GM23338 (cell line): ENCODE data around the gene SVIL.

Experiments
- CREB1 ChIP-seq: fragments of 250-450 bp; sonication (Bioruptor Pico); IDR thresholded peaks from 2 replicates; pipeline ENCODE4 v1.5.0; 2020; ENCODE audit warnings: low read depth, mild to moderate bottlenecking, moderate library complexity
- EZH2 ChIP-seq: fragments of 200-600 bp; sonication (generic); IDR thresholded peaks from one replicate; pipeline ENCODE4 v1.8.0; 2017; ENCODE audit warnings: antibody characterized with exemption, mild to moderate bottlenecking, low read depth; ENCODE audit not compliant: unreplicated experiment
- EZH2phosphoT487 ChIP-seq: fragments of 200-600 bp; sonication (generic); IDR thresholded peaks from one replicate; pipeline ENCODE4 v1.8.1; 2018; ENCODE audit warnings: antibody characterized with exemption; ENCODE audit not compliant: unreplicated experiment
- JUNB ChIP-seq: IDR thresholded peaks from one replicate; pipeline ENCODE4 v1.6.1; 2016; ENCODE audit warnings: antibody characterized with exemption; ENCODE audit not compliant: unreplicated experiment
- NANOG ChIP-seq: IDR thresholded peaks from 2 replicates; pipeline ENCODE4 v1.6.1; 2016; ENCODE audit warnings: antibody characterized with exemption, borderline replicate concordance
- POLR2AphosphoS5 ChIP-seq: IDR thresholded peaks from 2 replicates; pipeline ENCODE4 v1.6.1; 2016; ENCODE audit warnings: antibody characterized with exemption, low read depth
- STAT1 ChIP-seq: IDR thresholded peaks from one replicate; pipeline ENCODE4 v1.6.1; 2016; ENCODE audit warnings: antibody characterized with exemption; ENCODE audit not compliant: unreplicated experiment
- ZNF114 ChIP-seq: fragments of 250-450 bp; sonication (Bioruptor Pico); IDR thresholded peaks from 2 replicates; pipeline ENCODE4 v1.5.0; 2020; ENCODE audit warnings: mild to moderate bottlenecking, moderate library complexity
- ZNF331 ChIP-seq: fragments of 250-450 bp; sonication (Bioruptor Pico); IDR thresholded peaks from 2 replicates; pipeline ENCODE4 v1.5.0; 2020; ENCODE audit warnings: low read depth, mild to moderate bottlenecking, moderate library complexity
- TF ChIP-seq, protein P1 (sequence below), 2 experiments: fragments of 200-600 bp in 1 of 2; sonication (generic) in 1 of 2; conservative IDR thresholded peaks; 2 replicates each; pipeline versions ENCODE4 v1.5.1 to v1.6.1; 2016 to 2017; ENCODE audit warnings: antibody characterized with exemption in 2 of 2, low read depth in 2 of 2, mild to moderate bottlenecking in 2 of 2, moderate library complexity in 1 of 2
- TF ChIP-seq, protein P2 (sequence below): IDR thresholded peaks from one replicate; pipeline ENCODE4 v1.6.1; 2018; ENCODE audit warnings: antibody characterized with exemption; ENCODE audit not compliant: unreplicated experiment
- TF ChIP-seq, protein P3 (sequence below): fragments of 250-450 bp; sonication (Bioruptor Pico); IDR thresholded peaks from 2 replicates; pipeline ENCODE4 v1.5.0; 2020; ENCODE audit warnings: mild to moderate bottlenecking, moderate library complexity
- TF ChIP-seq, protein P4 (sequence below): IDR thresholded peaks from 2 replicates; pipeline ENCODE4 v1.6.1; 2016; ENCODE audit warnings: antibody characterized with exemption

DNA sequence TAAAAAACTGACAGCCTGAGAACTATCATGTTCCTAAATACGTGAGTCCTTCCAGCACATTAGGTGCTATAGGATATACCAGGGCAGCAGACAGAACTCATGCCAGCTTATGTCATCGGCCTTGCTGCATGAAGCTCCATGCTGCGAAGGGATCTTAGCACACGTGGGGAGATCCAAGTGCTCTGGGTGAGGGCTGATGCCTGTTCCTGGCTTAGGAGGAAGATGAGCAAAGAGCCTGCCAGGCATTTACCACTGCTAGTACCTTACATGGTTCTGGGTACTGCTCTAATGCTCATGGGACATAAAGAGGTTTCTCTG, 43.2 kb downstream of the SVIL start:
- TF ChIP-seq, protein P1, sequence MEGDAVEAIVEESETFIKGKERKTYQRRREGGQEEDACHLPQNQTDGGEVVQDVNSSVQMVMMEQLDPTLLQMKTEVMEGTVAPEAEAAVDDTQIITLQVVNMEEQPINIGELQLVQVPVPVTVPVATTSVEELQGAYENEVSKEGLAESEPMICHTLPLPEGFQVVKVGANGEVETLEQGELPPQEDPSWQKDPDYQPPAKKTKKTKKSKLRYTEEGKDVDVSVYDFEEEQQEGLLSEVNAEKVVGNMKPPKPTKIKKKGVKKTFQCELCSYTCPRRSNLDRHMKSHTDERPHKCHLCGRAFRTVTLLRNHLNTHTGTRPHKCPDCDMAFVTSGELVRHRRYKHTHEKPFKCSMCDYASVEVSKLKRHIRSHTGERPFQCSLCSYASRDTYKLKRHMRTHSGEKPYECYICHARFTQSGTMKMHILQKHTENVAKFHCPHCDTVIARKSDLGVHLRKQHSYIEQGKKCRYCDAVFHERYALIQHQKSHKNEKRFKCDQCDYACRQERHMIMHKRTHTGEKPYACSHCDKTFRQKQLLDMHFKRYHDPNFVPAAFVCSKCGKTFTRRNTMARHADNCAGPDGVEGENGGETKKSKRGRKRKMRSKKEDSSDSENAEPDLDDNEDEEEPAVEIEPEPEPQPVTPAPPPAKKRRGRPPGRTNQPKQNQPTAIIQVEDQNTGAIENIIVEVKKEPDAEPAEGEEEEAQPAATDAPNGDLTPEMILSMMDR (conservative IDR thresholded peaks at IDR 0.05; ENCODE audit: low read depth in 2 of 2): no peak
- TF ChIP-seq STAT1 (no peak), EZH2 (no peak), POLR2AphosphoS5 (no peak), JUNB (no peak), CREB1 (CRISPR knock-in tag) (no peak), EZH2phosphoT487 (no peak), ZNF114 (CRISPR knock-in tag) (no peak), NANOG (no peak), ZNF331 (no peak)
- TF ChIP-seq, protein P2, sequence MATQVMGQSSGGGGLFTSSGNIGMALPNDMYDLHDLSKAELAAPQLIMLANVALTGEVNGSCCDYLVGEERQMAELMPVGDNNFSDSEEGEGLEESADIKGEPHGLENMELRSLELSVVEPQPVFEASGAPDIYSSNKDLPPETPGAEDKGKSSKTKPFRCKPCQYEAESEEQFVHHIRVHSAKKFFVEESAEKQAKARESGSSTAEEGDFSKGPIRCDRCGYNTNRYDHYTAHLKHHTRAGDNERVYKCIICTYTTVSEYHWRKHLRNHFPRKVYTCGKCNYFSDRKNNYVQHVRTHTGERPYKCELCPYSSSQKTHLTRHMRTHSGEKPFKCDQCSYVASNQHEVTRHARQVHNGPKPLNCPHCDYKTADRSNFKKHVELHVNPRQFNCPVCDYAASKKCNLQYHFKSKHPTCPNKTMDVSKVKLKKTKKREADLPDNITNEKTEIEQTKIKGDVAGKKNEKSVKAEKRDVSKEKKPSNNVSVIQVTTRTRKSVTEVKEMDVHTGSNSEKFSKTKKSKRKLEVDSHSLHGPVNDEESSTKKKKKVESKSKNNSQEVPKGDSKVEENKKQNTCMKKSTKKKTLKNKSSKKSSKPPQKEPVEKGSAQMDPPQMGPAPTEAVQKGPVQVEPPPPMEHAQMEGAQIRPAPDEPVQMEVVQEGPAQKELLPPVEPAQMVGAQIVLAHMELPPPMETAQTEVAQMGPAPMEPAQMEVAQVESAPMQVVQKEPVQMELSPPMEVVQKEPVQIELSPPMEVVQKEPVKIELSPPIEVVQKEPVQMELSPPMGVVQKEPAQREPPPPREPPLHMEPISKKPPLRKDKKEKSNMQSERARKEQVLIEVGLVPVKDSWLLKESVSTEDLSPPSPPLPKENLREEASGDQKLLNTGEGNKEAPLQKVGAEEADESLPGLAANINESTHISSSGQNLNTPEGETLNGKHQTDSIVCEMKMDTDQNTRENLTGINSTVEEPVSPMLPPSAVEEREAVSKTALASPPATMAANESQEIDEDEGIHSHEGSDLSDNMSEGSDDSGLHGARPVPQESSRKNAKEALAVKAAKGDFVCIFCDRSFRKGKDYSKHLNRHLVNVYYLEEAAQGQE: no peak
- TF ChIP-seq, protein P3, sequence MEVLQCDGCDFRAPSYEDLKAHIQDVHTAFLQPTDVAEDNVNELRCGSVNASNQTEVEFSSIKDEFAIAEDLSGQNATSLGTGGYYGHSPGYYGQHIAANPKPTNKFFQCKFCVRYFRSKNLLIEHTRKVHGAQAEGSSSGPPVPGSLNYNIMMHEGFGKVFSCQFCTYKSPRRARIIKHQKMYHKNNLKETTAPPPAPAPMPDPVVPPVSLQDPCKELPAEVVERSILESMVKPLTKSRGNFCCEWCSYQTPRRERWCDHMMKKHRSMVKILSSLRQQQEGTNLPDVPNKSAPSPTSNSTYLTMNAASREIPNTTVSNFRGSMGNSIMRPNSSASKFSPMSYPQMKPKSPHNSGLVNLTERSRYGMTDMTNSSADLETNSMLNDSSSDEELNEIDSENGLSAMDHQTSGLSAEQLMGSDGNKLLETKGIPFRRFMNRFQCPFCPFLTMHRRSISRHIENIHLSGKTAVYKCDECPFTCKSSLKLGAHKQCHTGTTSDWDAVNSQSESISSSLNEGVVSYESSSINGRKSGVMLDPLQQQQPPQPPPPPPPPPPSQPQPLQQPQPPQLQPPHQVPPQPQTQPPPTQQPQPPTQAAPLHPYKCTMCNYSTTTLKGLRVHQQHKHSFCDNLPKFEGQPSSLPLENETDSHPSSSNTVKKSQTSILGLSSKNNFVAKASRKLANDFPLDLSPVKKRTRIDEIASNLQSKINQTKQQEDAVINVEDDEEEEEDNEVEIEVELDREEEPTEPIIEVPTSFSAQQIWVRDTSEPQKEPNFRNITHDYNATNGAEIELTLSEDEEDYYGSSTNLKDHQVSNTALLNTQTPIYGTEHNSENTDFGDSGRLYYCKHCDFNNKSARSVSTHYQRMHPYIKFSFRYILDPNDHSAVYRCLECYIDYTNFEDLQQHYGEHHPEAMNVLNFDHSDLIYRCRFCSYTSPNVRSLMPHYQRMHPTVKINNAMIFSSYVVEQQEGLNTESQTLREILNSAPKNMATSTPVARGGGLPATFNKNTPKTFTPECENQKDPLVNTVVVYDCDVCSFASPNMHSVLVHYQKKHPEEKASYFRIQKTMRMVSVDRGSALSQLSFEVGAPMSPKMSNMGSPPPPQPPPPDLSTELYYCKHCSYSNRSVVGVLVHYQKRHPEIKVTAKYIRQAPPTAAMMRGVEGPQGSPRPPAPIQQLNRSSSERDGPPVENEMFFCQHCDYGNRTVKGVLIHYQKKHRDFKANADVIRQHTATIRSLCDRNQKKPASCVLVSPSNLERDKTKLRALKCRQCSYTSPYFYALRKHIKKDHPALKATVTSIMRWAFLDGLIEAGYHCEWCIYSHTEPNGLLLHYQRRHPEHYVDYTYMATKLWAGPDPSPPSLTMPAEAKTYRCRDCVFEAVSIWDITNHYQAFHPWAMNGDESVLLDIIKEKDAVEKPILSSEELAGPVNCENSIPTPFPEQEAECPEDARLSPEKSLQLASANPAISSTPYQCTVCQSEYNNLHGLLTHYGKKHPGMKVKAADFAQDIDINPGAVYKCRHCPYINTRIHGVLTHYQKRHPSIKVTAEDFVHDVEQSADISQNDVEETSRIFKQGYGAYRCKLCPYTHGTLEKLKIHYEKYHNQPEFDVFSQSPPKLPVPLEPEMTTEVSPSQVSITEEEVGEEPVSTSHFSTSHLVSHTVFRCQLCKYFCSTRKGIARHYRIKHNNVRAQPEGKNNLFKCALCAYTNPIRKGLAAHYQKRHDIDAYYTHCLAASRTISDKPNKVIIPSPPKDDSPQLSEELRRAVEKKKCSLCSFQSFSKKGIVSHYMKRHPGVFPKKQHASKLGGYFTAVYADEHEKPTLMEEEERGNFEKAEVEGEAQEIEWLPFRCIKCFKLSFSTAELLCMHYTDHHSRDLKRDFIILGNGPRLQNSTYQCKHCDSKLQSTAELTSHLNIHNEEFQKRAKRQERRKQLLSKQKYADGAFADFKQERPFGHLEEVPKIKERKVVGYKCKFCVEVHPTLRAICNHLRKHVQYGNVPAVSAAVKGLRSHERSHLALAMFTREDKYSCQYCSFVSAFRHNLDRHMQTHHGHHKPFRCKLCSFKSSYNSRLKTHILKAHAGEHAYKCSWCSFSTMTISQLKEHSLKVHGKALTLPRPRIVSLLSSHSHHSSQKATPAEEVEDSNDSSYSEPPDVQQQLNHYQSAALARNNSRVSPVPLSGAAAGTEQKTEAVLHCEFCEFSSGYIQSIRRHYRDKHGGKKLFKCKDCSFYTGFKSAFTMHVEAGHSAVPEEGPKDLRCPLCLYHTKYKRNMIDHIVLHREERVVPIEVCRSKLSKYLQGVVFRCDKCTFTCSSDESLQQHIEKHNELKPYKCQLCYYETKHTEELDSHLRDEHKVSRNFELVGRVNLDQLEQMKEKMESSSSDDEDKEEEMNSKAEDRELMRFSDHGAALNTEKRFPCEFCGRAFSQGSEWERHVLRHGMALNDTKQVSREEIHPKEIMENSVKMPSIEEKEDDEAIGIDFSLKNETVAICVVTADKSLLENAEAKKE (CRISPR knock-in tag): no peak
- TF ChIP-seq, protein P4, sequence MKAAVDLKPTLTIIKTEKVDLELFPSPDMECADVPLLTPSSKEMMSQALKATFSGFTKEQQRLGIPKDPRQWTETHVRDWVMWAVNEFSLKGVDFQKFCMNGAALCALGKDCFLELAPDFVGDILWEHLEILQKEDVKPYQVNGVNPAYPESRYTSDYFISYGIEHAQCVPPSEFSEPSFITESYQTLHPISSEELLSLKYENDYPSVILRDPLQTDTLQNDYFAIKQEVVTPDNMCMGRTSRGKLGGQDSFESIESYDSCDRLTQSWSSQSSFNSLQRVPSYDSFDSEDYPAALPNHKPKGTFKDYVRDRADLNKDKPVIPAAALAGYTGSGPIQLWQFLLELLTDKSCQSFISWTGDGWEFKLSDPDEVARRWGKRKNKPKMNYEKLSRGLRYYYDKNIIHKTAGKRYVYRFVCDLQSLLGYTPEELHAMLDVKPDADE: no peak
